Stimulated activated effector memory CD8-positive, alpha-beta T cell treated with anti-CD3 and anti-CD28 coated beads, Interleukin-12 subunit alpha, Interleukin-12 subunit beta, amount 100 ng/mL, for 72 hours (primary cell): Measurements from ENCODE around the gene NAT16.

Experiments
- ATAC-seq: fragments of 150-1000 bp; cut with Tn5 transposase; 2 replicates; pipeline ENCODE4 v1.10.0; 2021
- DNase-seq, 2 donors: peaks; one replicate each; pipeline ENCODE4 v3.0.0; 2021 to 2022; ENCODE audit warnings: low spot score in 2 of 2
- H3K27ac Mint-ChIP-seq: one replicate; pipeline ENCODE4 v1.8.0; 2022; ENCODE audit warnings: mild to moderate bottlenecking, mixed read lengths
- H3K36me3 Mint-ChIP-seq: one replicate; pipeline ENCODE4 v1.8.0; 2022; ENCODE audit warnings: mild to moderate bottlenecking, mixed read lengths
- H3K4me1 Mint-ChIP-seq: one replicate; pipeline ENCODE4 v1.8.0; 2022; ENCODE audit warnings: mixed read lengths
- H3K4me3 Mint-ChIP-seq: one replicate; pipeline ENCODE4 v1.8.0; 2022; ENCODE audit warnings: mild to moderate bottlenecking, mixed read lengths
- H3K9me3 Mint-ChIP-seq: one replicate; pipeline ENCODE4 v1.8.0; 2022; ENCODE audit warnings: mixed read lengths

NAT16 gene

DNA sequence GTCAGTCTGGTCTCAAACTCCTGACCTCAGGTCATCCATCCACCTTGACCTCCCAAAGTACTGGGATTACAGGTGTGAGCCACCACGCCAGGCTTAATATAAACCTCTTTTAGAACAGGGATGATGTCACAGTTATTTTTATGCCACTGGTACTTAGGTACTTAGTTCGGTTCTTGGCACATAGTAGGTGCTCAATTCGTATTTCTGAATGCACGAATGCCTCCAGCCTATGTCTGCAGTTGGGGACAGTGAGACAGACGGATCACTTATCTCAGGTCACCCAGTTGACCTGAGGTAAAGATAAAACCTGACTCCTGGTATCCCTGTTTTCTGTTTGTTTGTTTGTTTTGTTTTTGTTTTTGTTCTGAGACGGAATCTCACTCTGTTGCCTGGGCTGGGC lies 6.1 kb upstream of the NAT16 start:
- H3K9me3 Mint-ChIP-seq: no peaks in the 10 kb centered on the region
- H3K27ac Mint-ChIP-seq: no peak overlapping the region
- H3K36me3 Mint-ChIP-seq: no peaks in the 10 kb centered on the region
- DNase-seq: no peak
- no peaks in the 10 kb centered on the region for H3K4me1 Mint-ChIP-seq
- ATAC-seq: no peak
- no peak overlapping the region for H3K4me3 Mint-ChIP-seq

DNA sequence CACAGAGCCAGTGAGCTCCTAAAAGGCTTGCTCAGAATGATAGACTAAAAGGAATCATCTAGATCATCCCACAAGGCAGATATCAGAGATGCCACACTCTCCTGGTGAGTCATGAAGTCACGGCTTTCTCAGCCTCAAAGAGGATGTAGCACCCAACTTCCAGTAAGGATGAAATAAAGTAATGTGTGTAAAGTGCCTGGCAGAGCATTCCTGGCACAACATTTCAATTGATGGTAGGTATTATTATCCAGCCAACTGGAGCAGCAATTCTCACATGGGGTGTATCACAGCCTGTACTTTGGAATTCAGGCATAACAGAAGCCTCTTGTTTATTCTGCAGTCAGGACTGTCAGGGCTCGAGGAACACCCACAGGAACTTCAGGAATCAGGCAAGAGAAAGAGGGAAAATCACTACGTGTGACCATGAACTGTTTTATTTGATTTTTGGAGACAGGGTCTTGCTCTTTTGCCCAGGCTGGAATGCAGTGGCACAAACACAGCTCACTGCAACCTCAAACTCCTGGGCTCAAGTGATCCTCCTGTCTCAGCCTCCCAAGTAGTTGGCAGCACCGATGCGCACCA lies 5.3 kb upstream of the NAT16 start:
- ATAC-seq: no peak
- Mint-ChIP-seq H3K36me3 (no peaks in the 10 kb centered on the region), H3K4me3 (no peak overlapping the region), H3K4me1 (peaks cover 5% of the 10 kb centered on the region), H3K27ac (no peak overlapping the region), H3K9me3 (no peaks in the 10 kb centered on the region)
- DNase-seq: no peak

DNA sequence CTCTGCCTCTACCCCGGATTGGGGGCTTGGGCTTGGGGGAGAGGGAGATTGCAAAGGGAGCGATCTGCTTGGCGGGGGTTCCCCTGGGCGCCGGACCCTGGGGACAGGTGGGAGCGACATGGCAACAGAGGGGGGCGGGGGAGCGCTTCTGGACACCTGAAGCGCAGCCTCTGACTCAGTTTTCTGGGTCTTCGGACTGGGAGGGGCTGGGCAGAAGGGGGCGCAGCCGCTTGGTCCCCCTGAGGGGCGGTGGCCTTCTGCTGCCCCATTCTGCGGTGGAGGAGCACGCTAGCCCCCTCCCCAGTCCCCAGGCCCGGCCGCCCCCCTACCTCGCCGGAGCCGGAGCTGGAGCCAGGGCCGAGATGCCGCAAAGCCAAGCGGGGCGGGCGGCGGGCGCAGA lies 380 bp downstream of the NAT16 start:
- no peaks in the 10 kb centered on the region for H3K9me3 Mint-ChIP-seq
- no peak for DNase-seq
- no peaks in the 10 kb centered on the region for H3K36me3 Mint-ChIP-seq
- no peak for ATAC-seq
- peak overlapping the region; percentile 43 for H3K4me3 Mint-ChIP-seq
- H3K27ac Mint-ChIP-seq: no peak overlapping the region
- peaks cover 20% of the 10 kb centered on the region for H3K4me1 Mint-ChIP-seq

DNA sequence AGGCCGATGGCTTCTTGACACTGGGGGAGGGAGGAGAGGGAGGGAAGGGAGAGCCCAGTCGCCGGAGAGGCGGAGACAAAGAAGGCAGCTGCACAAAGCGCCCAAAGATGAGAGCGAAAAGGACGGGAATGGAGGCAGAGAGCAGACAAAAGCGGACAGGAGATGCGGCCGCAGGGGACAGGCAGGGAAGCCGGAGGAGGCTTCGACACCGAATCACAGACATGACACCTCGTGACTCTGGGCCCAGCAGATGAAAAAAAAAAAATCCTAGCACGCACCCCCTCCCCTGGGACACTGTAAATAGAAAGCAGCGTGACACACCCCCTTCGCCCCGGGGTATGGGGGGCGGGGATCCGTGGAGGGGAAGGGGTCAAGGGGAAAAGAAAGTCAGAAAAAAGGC lies 976 bp downstream of the NAT16 start:
- H3K4me3 Mint-ChIP-seq: peak overlapping the region; percentile 43
- H3K4me1 Mint-ChIP-seq: peaks cover 26% of the 10 kb centered on the region
- ATAC-seq: no peak

DNA sequence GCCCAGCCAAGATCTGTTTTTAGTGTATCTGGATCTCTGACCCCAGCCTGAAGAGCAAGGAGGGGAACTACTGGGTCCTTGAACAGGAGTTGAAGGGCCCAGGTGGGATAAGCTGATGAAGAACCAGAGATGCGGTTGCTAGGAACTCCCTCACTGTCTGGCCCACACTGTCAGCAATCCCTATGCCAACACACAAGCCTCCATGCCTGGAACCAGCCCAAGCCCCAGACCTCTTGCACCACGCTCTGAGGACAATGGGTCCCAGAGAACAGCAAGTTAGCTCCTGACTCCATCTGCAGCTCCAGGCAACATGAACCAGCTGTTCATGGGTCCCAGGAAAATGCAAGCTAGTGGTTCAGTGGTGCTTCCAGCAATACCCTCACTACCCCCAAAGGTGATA lies 2.4 kb downstream of the NAT16 start:
- ATAC-seq (no peak), DNase-seq (no peak)
- Mint-ChIP-seq H3K9me3 (no peaks in the 10 kb centered on the region), H3K27ac (no peak overlapping the region), H3K4me3 (no peak overlapping the region), H3K36me3 (no peaks in the 10 kb centered on the region), H3K4me1 (peaks cover 40% of the 10 kb centered on the region)

More for the DNA sequence above, 976 bp downstream of the NAT16 start:
- Mint-ChIP-seq H3K27ac (no peak overlapping the region), H3K9me3 (no peaks in the 10 kb centered on the region), H3K36me3 (no peaks in the 10 kb centered on the region)
- DNase-seq: no peak

DNA sequence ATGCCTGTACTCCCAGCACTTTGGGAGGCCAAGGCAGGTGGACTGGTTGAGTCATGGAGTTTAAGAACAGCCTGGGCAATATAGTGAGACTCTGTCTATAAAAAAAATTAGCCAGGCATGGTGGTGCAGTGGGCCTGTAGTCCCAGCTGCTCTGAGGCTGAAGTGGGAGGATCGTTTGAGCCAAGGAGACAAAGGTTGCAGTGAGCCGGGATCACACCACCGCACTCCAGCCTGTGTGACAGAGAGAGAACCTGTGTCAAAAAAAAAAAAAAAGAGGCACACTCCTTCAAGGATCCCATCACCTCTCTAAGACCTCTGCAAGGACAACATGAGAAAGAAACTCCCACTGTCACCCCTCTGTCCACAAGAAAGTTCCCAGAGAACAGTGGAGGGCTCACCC lies 4.4 kb downstream of the NAT16 start:
- Mint-ChIP-seq H3K9me3 (no peaks in the 10 kb centered on the region), H3K27ac (no peak overlapping the region)

DNA sequence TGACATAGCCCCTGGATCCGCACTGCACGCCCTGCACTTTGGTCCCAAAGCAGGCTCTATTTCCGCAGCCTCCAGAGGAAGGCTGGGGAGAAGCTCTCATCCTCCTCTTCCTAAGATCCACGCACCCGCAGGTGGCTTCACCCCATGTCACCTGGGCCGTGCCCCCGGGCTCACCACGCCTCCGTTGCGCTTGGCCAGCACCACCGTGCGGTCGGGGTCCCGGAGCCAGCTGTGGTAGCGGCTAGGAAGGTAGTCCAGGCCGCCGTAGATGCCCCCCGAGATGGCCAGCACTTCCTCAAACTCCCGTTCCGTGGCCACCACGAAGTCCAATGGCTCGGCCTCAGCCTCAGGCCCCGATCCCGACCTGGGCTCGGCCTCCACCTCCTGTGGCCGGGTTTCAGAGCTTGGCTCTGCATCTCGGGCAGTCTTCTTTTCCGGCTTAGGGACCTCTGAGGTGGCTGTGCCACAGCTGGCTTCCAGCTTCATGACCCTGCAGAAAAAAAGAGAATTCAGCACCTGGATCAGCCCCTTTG lies 5.7 kb downstream of the NAT16 start:
- H3K36me3 Mint-ChIP-seq: peaks cover 6% of the 10 kb centered on the region
- ATAC-seq (no peak), DNase-seq (no peak)
- H3K4me3 Mint-ChIP-seq: peak overlapping the region; percentile 60
- peaks cover 59% of the 10 kb centered on the region for H3K4me1 Mint-ChIP-seq
- H3K27ac Mint-ChIP-seq: no peak overlapping the region
- H3K9me3 Mint-ChIP-seq: no peaks in the 10 kb centered on the region

More for the DNA sequence above, 4.4 kb downstream of the NAT16 start:
- DNase-seq (no peak), ATAC-seq (no peak)
- no peaks in the 10 kb centered on the region for H3K36me3 Mint-ChIP-seq
- H3K4me1 Mint-ChIP-seq: peaks cover 54% of the 10 kb centered on the region
- no peak overlapping the region for H3K4me3 Mint-ChIP-seq

DNA sequence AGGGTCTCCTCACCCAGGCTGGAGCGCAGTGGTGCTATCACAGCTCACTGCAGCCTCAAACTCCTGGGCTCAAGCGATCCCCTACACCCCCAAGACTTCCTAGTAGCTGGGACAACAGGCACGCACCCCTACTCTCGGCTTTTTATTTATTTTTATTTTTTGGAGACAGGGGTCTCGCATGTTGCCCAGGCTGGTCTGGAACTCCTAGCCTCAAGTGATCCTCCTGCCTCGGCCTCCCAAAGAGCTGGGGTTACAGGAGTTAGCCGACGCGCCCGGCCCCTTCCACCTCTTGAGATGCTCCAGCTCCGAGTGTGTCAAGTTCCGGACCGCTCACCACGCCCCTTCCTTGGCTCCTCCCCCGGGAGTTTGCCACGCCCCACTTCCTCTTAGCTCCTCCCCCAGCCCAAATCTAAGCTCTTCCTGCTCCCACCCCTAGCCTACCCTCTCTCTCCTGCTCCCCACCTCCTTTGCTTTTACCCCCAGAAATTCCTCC lies 6.3 kb downstream of the NAT16 start:
- Mint-ChIP-seq H3K9me3 (no peaks in the 10 kb centered on the region), H3K4me1 (peaks cover 59% of the 10 kb centered on the region), H3K27ac (no peak overlapping the region), H3K4me3 (peak overlapping the region; percentile 60), H3K36me3 (peaks cover 6% of the 10 kb centered on the region)
- DNase-seq: peak; percentile 59 to 90
- ATAC-seq: peak; percentile 70

DNA sequence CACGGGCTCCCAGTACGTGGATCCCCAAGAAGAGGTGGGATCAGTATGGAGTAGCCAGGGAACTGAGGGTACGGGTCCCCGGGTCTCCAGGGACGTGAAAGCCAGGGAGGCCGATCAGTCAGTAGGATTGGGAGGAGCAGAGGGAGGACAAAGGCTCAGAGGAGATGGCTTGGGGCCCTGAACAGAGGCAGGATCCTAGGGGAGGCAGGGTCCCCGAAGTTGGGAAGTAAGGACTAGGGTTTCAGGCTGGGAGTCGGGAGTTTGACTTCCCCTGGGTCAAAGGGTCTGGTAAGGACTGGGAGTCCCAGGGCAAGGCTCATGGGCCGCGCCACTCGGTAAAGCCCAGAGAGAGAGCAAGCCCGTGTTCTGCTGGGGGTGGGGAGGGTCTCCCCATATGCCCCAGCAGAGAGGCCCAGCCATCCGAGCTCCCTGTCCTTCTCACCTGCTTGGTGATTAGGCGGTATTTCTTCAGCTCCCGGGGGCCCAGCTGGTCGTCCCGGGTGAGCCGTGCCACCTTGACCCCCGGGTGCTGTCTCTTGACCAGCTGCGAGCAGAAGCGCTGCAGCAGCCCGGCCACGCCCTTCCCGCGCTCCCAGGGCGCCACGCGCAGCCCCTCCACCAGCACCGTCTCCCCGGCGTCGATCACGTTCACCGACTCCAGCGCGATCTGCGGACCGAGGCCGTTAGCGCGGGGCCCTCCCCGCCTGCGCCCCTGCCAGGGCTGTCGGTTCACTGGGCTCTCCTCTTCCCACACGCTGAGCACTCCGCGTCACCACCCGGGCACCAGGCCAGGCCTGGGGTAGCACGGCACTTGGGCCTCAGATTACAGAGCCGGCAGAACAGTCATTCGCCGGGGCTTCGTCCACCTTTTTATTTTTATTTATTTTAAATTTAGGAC lies 7.0 kb downstream of the NAT16 start:
- peaks cover 6% of the 10 kb centered on the region for H3K36me3 Mint-ChIP-seq
- DNase-seq (no peak), ATAC-seq (peak; percentile 34)
- H3K4me1 Mint-ChIP-seq: peaks cover 65% of the 10 kb centered on the region
- H3K4me3 Mint-ChIP-seq: peak overlapping the region; percentile 60
- no peak overlapping the region for H3K27ac Mint-ChIP-seq
- no peaks in the 10 kb centered on the region for H3K9me3 Mint-ChIP-seq

DNA sequence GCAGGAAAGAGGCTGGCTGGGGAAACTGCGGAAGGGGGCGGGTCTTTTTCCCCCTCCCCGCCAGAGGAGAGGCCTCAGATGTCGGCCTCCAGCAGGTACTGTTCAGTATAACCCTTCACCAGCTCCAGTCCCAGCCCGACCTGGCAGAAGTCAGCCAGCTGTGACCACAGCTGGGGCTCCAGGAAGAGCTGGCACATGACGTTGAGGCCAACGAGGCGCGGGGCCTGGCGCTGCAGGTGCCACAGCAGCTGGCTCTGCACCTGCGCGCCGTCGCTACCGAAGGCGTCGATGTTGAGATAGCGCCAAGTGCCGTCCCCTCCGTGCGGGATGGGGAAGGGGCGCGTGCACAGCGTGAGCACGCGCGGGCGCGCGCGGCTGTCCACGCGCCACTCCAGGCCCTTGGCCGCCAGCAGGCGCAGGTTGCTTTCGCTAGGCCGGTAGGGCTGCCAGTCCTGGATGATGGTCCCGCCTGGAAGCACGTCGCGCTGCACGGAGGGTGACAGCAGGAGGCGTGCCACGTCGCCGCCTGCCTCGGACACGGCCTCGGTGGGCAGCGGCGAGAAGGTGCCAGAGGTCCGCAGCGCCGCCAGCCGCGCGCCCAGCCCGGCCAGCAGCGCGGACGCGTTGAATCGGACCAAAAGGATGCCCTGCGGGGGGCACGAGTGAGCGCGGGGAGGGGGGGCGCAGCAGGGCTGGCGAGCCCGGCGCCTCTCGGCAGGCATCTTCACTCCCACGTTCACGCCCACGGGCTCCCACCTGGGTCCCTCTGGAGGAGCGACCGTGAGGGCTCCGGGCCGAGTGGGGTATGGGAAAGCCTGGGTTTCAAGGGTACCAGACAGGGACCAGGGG lies 7.9 kb downstream of the NAT16 start:
- Mint-ChIP-seq H3K9me3 (no peaks in the 10 kb centered on the region), H3K27ac (no peak overlapping the region), H3K4me1 (peaks cover 72% of the 10 kb centered on the region), H3K36me3 (peaks cover 6% of the 10 kb centered on the region), H3K4me3 (peak overlapping the region; percentile 60)
- ATAC-seq (no peak), DNase-seq (no peak)

DNA sequence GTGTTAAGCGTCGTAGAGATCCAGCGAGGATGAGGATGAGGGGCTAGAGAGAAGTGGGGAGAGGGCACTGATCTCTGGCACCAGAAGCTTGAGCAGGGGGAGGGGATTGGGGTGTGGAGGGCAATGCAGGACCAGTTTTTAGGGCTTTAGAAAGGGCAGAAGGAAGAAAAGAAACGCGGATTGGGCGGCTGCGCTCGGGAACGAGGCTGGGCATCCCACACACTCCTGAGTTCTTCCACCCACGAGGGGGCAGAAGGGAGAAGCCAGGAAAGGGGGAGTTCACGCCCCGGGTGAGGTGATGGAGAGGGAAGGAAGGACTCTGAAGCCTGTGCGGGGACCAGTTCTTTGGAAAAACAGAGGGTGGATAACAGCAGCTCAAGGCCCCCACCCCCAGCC lies 8.7 kb downstream of the NAT16 start:
- Mint-ChIP-seq H3K27ac (no peak overlapping the region), H3K4me1 (peaks cover 79% of the 10 kb centered on the region), H3K9me3 (no peaks in the 10 kb centered on the region), H3K4me3 (peak overlapping the region; percentile 34), H3K36me3 (peaks cover 6% of the 10 kb centered on the region)
- DNase-seq: no peak
- ATAC-seq: no peak

DNA sequence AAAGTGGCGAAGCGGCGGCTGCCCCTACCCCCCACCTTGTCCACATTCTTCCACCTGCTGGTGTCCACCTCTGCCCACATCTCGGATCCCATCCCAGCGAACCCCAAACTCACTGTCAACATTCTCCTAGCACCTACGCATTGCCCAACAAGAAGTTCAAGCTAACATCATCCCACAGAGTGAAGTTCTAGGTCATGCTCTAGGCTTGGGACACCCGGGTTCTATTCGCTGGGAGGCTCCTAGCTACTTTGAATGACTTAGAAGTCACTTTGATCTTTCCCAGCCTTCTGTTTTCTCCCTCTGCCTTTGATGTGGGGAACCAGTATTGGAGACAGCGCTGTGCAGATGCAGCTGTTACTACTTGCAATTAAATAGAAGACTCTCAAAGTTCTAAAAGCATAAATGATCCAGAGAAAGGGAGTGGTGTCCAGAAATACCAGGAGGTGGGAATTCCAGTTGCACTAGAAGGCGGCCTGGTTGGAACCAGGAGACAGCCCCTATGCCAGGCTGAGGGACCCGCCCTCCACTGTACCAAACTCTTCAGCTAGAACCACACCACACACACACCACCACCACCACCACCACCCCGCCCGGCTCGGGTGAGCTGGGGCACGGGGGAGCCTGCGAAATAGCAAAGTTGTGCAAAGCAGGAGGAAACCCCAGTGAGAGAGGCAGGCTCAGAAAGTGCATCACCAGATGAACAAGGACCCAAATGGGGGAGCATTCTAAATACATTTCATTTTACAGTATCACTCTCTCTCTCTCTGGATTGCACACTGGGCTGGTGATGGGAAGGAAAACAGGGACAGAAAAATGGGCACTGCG lies 9.3 kb downstream of the NAT16 start:
- DNase-seq: no peak
- H3K4me3 Mint-ChIP-seq: peak overlapping the region; percentile 34
- no peak for ATAC-seq
- H3K27ac Mint-ChIP-seq: no peak overlapping the region
- H3K9me3 Mint-ChIP-seq: no peaks in the 10 kb centered on the region
- peaks cover 85% of the 10 kb centered on the region for H3K4me1 Mint-ChIP-seq
- H3K36me3 Mint-ChIP-seq: peaks cover 8% of the 10 kb centered on the region

DNA sequence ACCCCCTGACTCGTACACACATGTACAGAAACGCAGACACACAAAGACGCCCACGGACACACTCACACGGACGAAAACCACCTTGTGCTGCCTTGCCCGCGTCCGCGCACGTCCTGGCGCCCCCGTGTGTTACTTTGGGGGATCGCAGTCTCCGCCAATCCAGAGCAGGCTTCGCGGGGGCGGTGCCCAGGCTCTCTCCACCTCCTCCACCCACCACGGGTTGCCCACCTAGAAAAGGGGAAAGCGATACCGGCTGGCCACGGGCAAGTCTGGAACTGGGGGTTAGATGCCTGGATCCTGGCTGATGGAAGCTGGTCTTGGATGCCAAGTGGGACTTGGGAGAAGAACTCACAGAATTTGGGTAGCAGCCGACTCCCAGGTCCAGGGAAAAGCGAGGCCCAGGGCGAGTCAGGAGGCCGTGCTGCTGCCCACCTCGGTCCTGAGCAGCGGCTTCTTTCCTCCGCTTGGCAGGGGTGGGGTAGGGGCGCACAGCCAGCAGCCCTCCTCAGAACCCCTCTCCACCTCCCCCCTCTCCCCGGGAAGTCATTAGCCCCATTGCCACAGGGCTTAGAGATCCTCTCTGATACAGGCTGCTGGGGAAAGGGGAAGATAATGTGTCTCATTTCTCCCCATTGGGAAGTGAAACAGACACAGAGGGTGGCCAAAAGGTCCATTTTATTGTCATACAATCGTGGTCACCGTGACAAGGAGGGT lies 10.1 kb downstream of the NAT16 start:
- Mint-ChIP-seq H3K27ac (no peak overlapping the region), H3K9me3 (no peaks in the 10 kb centered on the region), H3K36me3 (peaks cover 17% of the 10 kb centered on the region), H3K4me1 (peaks cover 90% of the 10 kb centered on the region), H3K4me3 (peak overlapping the region; percentile 58)
- ATAC-seq (peak; percentile 55), DNase-seq (peak; percentile 84 to 94)
